Measurements from ENCODE around the gene FKBP6.
"Not testable (repeated sequence)": the region's sequence is repeated elsewhere in the genome, so short reads cannot be mapped to it uniquely, and the experiment has no call there.

The FKBP6 gene

GRCh38 chr7:73320009-73320408 is 8.0 kb upstream of the FKBP6 start:
- DNase-seq; intact Hi-C loops (cut with DNase I): not testable (repeated sequence)

DNA sequence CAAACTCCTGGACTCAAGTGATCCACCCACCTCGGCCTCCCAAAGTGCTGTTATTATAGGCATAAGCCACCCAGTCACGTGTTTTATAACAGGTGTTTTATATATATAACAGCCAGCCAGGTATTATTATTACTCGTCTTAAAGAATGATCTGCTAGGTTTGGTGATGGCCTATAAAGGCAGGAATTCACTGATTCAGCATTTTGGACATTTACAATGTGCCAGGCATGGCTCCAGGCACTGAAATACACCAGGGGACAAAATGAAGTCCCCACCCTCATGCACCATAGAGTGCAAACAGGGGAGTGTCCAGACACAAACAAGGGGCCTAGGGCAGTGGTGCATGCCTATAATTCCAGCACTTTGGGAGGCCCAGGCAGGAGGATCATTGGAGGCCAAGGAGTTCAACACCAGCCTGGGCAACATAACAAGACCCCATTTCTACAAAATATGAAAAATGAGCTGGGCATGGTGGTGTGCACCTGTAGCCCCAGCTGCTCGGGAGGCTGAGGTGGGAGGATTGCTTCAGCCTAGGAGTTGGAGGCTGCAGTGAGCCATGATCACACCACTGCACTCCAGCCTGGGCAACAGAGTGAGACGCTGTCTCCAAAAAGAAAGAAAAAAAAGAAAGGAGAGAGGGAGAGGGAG is 4.4 kb upstream of the FKBP6 start:
- intact Hi-C loops (cut with DNase I); DNase-seq: not testable (repeated sequence)

- DNase-seq, result peak; percentile 25 to 83 (median 67)
- intact Hi-C loops (cut with DNase I), result not testable (repeated sequence)
Observed at GRCh38 chr7:73324081-73324845, 3.7 kb upstream of the FKBP6 start.

GRCh38 chr7:73325424-73325823 is 2.5 kb upstream of the FKBP6 start:
- intact Hi-C loops (cut with DNase I); DNase-seq: not testable (repeated sequence)

DNA sequence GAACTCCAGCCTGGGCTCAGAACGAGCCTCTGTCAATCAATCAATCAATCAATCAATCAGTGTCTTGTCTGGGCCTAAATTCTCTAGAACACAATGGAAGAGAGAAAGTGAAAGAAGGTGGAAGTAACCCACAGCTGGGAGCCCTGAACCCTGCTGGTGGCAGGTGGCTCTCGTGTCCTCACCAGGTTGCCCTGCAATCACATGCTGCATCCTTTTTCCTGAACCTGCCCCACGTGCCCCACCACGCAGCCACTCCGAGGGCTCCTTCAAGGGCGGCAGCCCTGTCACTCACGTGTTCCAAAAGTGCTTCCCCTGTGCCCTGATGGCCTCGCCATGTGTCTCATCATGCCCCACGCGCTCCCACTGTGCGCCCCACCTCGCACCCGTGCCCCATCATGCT is 512 bp upstream of the FKBP6 start:
- intact Hi-C loops (cut with DNase I); DNase-seq: not testable (repeated sequence)

DNA sequence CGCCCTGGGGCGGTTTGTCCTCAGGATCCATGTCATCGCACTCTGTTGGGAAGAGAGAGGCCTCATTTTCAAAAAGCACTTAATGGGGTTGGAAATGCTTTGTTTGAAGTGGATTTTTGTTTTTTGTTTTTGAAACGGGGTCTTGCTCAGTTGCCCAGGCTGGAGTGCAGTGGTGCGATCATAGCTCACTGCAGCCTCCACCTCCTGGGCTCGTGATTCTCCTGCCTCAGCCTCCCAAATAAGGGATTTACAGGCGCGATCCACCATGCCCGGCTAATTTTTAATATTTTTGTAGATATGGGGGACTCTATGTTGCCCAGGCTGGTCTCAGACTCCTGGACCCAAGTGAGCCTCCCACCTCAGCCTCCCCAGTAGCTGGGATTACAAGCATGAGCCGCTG is 735 bp downstream of the FKBP6 start:
- intact Hi-C loops (cut with DNase I), result no loop called here
- no peak for DNase-seq

DNA sequence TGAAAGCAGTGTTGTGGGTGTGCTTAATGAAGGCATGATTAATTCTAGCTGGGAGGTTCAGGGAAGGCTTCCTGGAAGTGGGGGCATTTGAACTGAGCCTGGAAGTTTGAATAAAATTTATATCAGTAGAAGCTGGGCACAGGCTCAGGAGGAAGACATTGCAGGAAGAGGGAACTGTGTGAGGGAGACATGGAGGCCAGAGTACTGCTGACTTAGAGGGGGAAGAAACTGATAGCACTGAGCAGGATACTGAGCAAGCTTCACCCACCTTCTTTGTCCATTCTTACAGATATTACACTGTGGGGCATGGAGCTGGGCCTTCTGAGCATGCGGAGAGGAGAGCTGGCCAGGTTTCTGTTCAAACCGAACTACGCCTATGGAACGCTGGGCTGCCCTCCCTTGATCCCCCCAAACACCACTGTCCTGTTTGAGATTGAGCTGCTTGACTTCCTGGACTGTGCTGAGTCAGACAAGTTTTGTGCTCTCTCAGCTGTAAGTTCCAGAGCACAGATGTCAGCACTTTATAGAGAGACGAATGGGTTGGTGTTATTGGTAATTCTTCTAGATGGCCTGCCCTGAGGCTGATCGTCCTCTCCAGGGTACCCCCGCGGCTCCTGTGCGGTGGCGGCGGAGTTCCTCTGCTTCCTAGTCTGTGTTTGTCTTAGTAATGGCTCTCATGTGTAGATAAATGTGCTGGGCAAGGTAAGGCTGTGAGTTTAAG is 2.1 kb downstream of the FKBP6 start:
- intact Hi-C loops (cut with DNase I), result no loop called here
- DNase-seq, result peak in 6 of 42 donors; percentile 10 to 41 (median 16)

DNA sequence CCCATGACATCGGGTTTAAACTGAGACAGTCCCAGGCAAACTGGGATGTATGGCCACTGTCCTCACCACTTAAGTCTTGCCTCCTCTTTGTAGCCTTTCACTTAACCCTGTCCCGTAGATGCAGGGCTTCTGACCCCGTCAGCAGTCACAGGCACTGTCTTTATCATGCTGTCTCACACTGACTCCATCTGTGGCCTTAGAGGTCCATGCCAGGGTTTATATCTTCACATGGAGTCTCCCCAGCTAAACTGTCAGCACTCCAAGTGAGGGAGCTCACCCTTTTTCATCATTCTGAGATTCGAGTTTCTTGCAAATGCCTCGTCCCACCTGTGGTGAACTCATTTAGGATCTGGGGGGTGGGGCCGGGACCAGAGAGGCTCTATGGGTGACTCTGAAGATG is 2.8 kb downstream of the FKBP6 start:
- intact Hi-C loops (cut with DNase I), result no loop called here

DNA sequence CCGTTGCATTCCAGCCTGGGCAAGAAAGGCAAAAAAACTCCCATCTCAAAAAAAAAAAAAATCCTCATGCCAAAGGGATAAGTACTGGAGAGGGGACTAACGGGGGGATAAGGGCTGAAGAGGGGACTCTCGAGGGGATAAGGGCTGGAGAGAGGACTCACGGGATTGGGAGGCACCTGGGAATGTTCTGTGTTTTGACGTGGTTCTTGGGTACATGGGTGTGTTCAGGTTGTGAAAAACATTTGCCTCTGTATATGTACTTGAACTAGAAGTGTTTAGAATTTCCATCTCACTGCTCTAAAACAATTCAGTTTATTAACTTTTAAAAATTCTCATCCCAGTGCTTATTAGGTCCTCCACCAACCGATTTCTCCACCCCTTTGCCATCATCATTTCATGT is 4.5 kb downstream of the FKBP6 start:
- no peak for DNase-seq
- intact Hi-C loops (cut with DNase I), result no loop called here

More for the DNA sequence above, 2.8 kb downstream of the FKBP6 start:
- DNase-seq, result no peak

DNA sequence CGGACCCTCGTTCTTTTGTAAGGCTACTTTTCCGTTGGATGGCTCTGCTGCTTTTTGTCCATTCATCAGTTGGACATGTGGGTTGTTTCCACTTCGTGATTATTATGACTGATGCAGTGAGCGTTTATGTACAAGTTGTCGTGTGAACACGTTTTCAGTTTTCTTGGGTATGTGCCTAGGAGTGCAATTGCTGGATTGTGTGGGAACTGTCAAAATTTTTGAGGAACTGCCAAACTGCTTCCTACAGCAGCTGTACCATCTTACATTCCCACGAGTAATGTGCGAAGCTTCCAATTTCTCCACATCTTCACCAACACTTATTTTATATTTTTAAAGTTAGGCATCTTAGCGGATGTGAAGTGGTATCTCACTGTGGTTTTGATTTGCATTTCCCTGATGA is 10.4 kb downstream of the FKBP6 start:
- intact Hi-C loops (cut with DNase I), result no loop called here
- DNase-seq, result no peak

DNA sequence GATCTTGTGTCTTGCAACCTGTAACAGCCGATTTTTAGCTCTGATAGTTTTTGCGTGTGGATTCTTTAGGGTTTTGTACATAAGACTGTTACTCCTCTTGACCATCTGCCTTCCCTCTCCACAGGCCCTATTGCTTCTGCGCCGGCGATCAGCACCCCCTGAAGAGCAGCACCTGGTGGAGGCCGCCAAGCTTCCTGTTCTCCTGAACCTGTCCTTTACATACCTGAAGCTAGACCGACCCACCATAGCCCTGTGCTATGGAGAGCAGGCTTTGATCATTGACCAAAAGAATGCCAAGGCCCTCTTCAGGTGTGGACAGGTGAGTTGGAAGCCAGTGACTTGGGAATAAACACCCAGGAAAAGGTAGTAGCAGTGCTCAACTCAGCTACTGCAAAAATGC is 12.6 kb downstream of the FKBP6 start:
- no peak for DNase-seq
- intact Hi-C loops (cut with DNase I), result loop anchor here (5.0 kb wide), 1 partner anchor 112 kb away; no protein-coding TSS in a partner anchor

DNA sequence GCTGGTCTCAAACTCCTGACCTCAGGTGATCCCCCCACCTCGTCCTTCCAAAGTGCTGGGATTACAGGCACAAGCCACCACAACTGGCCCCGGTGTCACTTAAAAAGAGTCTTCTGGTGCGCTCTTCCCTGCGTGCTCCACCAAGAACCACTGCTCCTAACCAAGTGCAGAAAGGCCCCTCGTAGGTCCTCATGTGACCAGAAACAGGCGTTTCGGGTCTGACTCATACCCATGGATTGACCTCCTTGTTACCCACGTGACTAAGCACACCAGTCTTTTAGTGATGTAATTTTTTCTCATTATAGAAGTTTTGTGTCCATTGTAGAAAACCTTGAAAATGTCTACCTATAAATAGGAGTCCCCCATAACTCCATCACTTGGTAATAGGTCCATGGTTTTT is 13.9 kb downstream of the FKBP6 start:
- intact Hi-C loops (cut with DNase I), result loop anchor here (5.0 kb wide), 1 partner anchor 110 kb away; no protein-coding TSS in a partner anchor
- no peak for DNase-seq

- DNase-seq, result peak in 10 of 42 donors; percentile 13 to 62 (median 26)
- intact Hi-C loops (cut with DNase I), result loop anchor here (5.0 kb wide), 1 partner anchor 110 kb away; no protein-coding TSS in a partner anchor
Observed at GRCh38 chr7:73342645-73343044, 14.7 kb downstream of the FKBP6 start.

- intact Hi-C loops (cut with DNase I), result loop anchor here (5.0 kb wide), 1 partner anchor 108 kb away; no protein-coding TSS in a partner anchor
- peak in 1 of 42 donors; percentile 24 for DNase-seq
Observed at GRCh38 chr7:73343671-73344380, 15.9 kb downstream of the FKBP6 start.

DNA sequence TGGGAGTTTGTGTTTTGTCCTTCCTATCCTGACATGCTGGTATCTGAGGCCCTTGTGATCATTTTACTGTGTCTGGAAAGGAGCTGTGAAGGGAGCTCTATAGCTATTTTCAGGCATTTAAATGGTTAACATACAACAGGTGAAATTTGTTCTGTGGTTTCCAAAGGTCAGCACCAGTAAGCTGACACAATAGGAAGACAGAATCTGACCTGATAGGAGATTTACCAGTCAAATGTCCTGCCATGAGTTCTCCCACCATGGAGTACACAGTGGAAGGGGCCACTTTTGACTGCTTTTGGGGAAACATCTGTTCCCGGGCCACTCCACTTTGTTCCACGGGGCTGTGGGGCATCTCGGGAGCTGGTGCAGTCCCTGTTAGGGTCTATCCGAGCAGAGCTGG is 17.6 kb downstream of the FKBP6 start:
- intact Hi-C loops (cut with DNase I), result no loop called here

DNA sequence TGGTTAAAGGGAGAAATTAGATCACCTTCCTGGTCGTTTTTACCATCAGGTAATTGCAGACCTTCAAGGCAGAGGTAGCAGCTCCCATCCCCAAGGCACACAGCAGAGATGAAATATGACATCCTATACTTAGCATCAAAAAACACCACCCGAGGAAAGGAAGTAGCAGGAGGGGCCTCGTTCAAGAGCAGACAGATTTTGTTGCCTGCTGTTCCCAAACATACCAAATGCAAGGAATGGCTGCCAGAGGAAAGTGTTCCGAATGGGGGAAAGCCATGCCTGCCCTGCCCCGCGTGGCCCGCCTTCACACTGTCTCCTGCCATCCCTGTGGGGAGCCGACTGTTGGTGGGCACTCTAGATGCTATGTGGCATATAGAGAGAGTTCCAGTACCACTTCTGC is 18.0 kb downstream of the FKBP6 start:
- DNase-seq, result no peak
- intact Hi-C loops (cut with DNase I), result no loop called here

More for the DNA sequence above, 17.6 kb downstream of the FKBP6 start:
- DNase-seq, result no peak

- intact Hi-C loops (cut with DNase I), result no loop called here
Observed at GRCh38 chr7:73349763-73350162, 21.8 kb downstream of the FKBP6 start.

GRCh38 chr7:73350306-73351068 is 22.5 kb downstream of the FKBP6 start:
- intact Hi-C loops (cut with DNase I), result no loop called here
- no peak for DNase-seq

More at GRCh38 chr7:73349763-73350162, 21.8 kb downstream of the FKBP6 start:
- DNase-seq, result no peak

Data from head of caudate nucleus (tissue), 42 donors.